ENCODE measurements around the gene KLHL28.

KLHL28 gene

DNA sequence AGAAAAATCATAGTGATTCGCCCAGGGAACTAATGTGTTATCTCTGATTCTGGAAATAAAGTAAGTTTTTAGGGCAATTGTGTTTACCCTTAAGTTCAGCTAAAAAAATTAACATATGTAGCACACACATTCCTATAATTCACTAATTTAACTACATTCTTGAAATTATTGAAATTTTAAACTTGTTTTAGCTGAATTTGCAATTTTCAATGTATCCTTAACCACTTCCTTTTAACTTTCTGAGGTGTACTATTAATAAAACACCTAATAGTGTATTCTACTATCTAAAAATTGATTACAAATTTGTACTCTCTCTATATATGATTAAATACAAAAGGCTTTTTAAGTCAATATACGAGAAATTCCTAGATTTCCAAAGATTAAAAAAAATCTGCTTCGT is 2.2 kb downstream of the KLHL28 start:
- no peak for DNase-seq

DNA sequence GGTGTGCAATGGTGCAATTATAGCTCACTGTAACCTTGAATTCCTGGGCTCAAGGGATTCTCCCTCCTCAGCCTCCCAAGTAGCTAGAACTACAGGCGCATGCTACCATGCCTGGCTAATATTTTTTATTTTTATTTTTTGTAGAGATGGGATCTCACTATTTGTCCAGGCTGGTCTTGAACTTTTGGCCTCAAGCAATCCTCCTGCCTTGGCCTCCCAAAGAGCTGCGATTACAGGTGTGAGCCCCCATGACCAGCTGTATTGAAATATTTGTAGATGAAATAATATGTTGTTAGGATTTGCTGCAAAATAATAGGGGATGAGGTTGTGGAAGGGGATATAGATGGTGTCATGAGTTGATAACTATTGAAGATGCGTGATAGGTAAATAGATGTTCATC is 4.9 kb downstream of the KLHL28 start:
- no peak for DNase-seq

DNA sequence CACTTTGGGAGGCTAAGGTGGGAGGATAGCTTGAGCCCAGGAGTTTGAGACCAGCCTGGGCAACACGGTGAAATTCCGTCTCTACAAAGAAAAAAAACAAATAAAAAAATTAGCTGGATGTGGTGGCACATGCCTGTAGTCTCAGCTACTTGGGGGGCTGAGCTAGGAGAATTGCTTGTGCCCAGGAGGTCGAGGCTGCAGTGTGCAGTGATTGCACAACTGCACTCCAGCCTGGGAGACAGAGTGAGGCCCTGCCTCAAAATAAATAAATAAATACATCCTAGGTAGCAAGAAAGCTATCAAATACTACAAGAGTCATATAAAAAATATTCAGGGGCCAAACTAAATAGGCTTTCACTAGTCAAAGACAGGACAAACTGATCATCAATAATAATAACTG is 6.2 kb downstream of the KLHL28 start:
- DNase-seq: no peak

DNA sequence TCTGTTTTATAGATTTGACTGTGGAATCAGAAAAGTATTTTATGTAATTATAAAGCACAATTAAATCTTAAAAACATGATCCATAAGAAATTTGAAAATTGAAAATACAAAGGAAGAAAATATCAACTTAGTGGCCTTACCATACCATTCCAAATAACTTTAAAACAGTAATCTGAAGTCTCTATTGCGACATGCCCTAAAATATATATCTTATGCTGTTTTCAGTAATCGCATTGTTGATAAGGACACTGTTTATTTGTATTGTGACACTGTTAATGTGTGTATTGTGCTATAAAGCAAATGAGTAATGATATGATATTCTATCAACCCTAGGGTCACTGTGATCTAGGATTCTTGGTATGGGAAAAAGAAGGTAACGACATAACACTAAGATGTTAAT is 7.0 kb downstream of the KLHL28 start:
- DNase-seq: no peak

DNA sequence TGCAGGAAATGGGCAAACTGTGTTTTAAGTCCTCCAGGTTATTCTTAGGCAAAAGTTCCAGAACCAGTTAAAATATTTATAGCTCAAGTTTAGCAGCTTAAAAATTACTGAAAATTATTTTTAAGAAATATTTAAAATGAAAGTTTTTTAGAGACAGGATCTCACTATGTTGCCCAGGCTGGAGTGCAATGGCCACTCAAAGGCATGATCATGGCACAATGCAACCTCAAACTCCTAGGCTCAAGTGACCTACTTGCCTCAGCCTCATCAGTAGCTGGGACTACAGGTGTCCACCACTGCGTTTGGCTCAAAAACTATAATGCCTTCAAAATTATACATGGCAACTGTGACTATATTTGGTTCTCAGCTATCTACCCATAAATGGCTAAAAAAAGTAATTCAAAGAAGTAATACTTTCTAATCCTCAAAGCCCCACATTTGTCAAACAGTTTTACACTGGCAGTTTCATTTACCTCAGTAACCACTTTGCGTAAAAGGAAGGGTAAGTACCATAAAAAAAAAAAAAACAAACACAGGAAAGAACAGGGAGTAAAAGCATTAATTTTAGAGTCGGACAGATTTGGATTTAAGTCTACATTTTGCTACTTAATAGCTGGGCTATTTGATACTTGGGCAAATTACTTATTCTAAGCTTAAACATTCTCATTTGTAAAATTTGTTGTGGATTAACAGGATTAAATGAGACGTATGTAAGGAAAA is 9.2 kb downstream of the KLHL28 start:
- DNase-seq: no peak

DNA sequence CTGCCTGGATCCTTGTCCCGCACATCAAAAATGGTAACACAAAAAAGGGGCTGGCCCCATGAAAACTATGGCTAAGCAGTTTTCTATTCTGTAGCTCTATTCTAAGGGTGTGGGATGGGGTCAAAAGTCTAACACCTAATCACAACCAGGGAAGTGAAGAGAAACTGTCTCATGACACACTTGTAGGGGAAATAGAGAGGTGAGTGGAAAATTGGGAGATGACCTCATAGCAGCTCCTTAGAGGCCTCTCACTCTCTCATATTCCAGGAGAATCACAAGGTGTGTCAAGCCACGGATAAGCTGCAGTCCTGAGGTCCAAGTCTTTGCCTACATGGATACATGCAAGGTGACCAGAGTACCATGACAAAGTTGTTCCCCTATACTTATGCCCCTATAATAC is 10.7 kb downstream of the KLHL28 start:
- no peak for DNase-seq

DNA sequence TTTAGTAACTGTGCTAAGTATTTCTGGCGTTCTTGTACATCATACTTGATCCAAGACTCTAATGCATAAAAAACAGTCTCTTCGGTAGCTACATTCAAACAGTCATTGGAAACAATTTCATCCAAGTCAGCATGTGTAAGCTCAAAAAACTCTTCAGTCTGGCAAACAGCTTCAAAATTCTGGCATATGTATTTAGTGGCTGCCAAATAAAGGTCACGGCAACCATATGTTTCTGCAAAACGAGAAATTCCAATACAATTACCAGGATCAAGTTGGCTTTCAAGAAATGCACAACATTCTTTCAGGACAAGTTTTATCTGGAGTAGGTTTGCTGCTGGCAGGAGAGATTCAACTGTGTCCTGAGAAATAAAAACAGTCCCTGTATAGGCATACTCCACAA is 16.5 kb downstream of the KLHL28 start:
- no peak for DNase-seq

DNA sequence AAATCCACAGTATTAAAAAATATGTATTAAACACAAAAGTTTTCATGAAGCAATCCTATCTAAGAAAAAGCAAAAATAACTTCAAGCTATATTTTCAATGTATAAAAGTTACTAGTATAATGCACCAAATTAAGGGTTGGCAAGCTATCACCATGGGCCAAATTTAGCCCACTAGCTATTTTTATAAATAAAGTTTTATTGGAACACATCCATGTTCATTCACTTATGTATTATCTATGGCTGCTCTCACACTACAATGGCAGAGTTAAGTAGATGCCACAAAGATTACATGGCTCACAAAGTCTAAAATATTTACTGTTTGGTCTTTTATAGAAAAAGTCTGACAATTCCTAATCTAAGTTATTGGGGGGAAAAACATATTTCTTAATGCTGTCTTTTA is 17.6 kb downstream of the KLHL28 start:
- no peak for DNase-seq

DNA sequence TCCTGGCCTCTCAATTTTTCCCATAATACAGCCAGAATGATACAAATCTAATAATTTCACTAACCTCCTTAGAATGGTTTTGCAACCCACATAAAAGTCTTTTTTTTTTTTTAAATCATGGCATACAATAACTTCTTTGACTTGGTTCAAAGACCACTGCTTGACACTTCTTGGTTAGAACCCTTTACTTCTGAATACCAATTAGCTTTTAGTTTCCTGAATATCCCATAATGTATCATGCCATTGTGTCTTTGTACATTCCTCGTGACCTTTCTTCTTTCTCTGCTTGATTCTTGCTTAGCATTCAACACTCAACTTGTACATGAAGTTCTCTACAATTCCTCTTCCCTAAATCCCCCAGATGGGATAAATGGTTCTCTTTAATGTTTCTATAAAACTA is 19.3 kb downstream of the KLHL28 start:
- DNase-seq: no peak

DNA sequence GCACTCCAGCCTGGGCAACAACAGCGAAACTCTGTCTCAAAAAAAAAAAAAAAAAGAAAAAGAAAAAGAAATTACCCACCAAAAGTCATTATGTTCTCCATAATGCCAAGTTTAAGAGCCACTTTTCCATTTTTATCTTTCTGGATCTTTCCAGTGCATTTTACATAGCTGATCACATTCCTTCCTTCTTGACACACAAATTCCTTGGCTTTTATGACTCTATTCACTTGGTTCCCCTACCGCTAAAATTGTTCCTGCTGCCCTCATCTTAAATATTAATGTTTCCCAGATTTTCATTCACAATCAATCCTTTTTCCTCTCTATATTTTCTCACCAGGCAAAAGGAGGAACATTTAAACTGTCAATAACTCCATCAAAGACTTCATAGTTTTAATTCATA is 20.2 kb downstream of the KLHL28 start:
- no peak for DNase-seq

DNA sequence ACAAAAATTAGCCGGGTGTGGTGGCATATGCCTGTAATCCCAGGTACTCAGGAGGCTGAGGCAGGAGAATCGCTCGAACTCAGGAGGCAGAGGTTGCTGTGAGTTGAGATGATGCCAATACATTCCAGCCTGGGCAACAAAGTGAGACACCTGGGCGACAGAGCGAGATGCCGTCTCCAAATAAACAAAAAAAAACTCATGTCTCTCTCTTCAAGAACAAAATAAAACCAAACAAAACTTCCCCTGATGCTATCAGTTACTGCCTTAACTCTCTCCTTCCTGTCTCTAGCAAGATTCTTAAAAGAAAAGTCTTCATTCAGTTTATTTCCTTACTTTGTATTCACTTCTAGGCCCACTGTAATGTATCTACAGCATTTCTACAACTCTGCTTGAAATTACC is 20.8 kb downstream of the KLHL28 start:
- DNase-seq: no peak

DNA sequence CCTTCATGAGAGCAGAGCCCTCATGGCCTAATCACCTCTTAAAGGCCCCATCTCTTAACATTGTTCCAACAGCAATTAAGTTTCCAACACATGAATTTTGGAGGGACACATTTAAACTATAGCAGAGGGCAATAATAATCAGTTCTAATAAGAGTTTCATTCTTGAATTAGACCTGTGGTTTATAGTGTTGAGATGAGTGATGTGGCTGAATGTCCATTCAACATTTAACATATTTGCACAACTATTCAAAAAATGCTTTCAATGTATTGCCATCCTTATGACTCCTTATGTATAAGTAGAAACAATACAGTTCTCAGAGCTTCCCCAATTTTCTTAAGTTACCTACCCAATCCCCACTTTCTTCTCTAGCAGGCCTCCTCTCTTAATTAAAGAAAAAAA is 21.5 kb downstream of the KLHL28 start:
- no peak for DNase-seq

DNA sequence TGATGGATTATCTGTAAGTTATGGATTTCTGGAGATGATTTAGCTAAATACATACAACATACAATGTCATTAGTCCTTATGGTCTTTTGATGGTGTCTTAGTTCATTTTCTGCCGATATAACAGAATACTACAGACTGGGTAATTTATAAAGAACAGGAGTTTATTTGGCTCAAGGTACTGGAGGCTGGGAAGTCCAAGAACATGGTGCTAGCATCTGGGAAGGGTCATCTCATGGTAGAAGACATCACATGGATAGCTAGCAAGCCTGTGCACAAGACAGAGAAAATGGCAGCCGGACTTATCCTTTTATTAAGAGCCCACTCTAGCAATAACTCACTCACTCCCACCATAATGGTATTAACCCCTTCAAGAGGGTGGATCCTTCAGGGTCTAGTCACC is 24.2 kb downstream of the KLHL28 start:
- DNase-seq: no peak

DNA sequence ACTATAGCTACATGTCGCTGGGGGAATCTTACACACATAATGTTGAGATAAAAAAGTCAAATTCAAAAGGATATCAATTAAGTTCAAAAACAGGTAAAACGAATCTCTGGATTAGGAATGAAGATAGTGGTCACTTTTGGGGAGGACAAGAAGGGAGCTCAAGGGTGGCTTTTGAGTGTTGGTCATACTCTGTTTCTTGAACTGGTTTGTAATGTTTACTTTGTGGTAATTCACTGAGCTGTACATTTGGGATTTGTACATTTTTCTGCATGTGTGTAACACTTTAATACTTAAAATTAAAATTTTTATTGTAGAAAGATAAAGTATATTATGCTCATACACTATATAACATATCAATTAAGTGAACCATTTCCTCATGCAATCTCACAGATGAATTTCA is 26.6 kb downstream of the KLHL28 start:
- DNase-seq: no peak

DNA sequence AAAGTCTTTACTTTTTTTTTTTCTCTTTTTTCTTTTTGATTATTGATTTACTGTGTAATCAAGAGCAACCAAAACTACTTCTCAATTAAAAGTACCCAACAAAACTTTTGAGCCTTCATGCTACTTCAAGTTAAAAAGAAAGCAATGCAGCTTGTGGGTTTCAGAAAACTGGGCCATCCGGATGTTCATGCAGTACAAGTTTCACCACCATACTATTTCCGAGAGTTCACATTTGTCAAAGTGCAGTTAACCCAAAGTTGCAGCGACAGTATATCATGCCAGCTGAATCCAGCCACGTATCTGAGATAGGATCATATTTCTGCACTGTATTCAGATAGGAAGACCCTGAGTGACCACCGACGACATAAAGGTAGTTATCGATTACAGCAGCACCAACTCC is 33.0 kb downstream of the KLHL28 start:
- DNase-seq: no peak

DNA sequence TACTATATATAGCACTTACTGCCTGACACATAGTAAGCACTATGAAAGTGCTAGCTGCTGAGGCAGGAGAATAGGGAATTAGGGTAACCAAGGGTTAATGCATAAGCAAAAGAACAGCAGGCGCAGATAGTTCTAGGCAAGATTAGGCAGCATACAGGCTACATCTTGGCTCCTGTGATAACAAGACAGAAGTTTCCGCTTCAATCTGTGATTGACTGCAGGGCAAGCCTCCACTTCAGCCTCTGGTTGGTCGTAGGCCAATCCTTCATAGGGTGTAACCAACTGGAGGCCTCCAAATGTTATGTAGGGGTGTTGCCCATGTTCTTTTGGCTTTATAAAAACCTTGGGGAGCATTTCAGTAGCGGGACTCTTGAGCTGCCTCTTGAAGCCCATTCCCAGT is 46.9 kb downstream of the KLHL28 start:
- no peak for DNase-seq

DNA sequence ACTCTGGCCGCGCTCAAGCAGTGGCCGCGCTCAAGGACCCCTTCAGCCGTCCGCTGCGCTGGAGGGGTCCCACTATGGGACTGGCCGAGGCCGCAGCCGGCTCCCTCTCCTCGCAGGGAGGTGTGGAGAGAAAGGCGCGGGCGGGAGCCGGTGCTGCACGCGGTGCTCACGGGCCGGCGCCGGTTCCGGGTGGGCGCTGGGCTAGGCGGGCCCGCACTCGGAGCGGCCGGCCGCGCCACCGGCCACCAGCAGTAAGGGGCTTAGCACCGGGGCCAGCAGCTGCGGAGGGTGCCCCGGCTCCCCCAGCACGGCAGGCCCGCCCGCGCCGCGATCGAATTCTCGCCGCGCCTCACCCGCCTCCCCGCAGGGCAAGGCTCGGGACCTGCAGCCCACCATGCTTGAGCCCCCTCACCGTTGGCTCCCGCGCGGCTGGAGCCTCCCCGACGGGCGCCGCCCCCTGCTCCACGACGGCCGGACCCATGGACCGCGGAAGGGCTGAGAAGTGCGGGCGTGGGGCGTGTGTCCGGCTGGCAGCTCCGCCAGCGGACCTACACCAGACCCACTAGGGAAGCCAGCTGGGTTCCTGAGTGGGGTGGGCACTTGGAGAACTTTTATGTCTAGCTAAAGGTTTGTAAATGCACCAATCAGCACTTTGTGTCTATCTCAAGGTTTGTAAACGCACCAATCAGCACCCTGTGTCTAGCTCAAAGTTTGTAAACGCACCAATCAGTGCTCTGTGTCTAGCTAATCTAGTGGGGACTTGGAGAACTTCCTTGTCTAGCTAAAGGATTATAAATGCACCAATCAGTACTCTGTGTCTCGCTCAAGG is 49.5 kb downstream of the KLHL28 start:
- DNase-seq: no peak

DNA sequence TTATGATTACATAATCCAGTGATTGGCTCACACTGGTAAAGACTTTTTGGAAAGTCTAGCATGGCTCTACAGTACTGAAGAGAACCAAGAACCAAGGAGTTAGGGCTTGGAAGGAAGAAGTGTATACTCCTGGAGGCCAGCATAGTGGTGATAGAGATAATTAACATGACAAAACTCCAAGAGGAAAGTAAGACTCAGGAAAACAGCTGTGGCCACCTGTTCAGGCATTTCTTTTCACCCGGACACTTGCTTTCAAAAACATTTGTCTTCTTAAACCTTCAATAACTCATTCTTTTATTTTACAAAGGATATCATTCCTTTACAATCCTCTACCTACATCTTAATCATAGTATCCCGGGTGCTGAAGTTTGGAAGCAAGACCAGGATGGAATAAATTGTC is 50.9 kb downstream of the KLHL28 start:
- DNase-seq: no peak

DNA sequence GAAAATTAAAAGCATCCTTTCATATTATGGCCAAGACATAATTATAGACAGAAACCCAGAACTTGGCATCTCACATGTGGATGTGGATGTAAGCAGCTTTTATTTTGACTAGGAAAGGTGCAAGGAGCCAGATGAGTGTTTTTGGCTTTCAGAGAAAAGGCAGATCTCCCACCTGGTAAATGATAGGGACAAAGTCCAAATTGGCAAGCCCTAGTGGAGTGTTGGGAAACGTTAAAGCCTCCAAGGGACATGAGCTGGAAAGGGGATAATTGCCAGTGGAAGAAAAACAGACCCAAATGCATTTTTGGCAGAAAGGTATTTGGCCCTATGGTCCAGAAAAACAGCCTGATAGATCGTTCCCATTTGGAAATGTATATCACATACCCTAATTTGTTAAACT is 60.1 kb downstream of the KLHL28 start:
- DNase-seq: no peak

DNA sequence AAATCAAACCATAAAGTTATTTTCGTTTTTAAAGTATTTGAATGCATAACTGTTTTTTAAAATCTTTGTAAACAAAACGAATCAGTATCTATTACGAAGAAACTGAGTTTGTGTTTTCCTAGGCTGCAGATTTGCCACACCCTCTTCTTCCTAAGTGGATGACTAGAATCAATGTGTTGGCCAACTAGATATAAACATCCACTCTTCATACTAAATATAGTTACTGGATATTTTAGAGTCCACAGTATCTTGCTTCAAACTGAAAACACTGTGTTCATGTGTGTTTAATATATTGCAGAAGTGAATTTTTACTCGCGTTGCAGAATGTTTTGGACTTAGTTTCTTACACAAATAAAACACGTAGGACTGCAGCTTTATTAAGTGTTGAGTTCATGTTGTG is 63.2 kb downstream of the KLHL28 start:
- DNase-seq: no peak

DNA sequence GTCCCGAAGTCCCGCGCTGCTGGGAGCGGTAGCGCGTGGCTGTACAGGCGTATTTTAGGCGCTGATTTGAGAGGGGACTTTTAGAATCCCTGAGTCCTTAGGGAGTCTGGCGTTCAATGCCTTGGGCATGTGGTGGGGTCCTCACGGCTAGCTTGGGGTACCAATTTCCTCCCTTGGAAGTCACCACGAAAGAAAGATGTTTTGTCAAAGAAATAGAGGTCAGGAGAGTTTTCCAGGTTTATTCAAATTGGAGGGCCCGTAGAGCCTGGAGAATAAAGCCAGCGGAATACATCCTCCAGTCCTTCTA is 63.9 kb downstream of the KLHL28 start:
- no peak for DNase-seq

DNA sequence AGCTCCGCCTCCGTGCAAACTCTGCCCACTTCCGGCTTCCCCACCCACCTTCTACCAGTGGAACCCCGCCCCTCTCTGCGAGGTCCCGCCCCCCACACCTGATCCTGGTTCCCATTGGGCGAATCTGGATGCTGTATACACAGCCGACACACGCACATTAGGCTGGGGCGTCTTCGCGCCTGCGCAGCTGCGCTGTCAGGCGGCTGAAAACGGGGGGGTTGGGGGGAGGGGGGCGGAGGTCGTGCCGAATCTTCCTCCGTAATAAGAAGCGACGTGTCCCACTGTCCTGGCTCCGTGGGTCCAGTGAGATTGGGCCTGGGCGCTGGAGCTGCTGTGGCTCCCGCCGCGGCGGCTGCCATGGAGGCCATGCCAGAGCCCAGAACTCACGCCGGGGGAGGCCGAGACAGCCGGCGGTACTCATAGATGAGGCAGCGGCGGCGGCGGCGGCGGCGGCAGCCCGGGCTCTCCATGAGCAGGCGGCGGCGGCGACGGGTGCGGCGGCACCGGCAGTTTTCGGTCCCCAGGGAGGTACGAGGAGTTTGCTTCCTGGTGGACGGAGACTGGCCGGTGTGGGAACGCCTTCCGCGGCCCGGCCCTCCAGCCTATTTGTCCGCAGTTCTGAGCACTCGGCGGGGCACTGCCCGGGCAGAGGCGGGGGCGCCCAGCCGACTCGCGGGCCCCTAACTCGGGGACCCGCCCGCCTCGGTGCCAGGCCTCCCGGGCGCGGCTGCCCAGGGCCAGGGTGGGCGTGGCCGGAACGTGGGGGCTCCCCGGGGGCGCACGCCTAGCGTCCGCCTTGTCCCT is 64.5 kb downstream of the KLHL28 start:
- DNase-seq: peak; percentile 99

DNA sequence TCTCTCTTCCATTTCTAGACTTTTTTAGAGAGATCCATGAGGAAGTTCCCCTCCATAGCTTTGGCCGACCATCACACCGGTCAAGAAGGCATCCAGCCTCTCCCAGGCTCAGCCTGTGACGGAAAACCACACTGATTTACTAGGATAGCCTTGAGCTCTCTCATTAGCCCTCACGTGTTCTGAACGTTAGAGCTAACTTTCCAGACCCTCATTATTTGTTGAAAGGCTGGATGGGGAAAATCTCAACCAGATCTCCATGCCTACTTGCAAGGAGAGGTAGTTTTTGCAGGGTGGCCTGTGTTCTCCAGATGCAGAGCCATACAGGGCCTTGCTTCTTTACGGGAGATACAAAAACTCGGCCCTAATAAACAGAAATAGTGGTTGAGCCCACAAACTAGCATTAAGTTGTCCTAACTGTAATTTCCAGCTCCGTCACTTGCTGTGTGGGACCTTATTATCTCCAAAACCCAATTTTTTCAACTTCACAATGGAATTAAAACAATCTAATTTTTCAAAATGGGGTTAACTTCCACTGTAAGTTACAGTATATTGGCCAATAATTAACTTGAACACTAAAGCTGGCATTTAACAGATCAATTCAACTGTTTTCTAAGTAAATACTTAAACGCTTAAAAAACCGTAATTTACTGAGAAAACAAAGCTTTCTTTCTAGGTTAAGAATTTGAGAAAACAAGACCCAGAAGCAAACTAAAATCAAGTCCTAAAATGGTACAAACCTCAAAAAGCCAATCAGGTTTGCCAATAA is 65.3 kb downstream of the KLHL28 start:
- no peak for DNase-seq
